Measurements from ENCODE around the gene PALLD. TPM values are rescaled to one million over a fixed set of nuclear protein-coding genes. Genes with fewer than 3 reads are reported as not detected.
"Not testable (repeated sequence)": the region's sequence is repeated elsewhere in the genome, so short reads cannot be mapped to it uniquely, and the experiment has no call there.

PALLD gene
- polyA plus RNA-seq, 4 donors, result 179 to 246 (median 227) TPM

DNA sequence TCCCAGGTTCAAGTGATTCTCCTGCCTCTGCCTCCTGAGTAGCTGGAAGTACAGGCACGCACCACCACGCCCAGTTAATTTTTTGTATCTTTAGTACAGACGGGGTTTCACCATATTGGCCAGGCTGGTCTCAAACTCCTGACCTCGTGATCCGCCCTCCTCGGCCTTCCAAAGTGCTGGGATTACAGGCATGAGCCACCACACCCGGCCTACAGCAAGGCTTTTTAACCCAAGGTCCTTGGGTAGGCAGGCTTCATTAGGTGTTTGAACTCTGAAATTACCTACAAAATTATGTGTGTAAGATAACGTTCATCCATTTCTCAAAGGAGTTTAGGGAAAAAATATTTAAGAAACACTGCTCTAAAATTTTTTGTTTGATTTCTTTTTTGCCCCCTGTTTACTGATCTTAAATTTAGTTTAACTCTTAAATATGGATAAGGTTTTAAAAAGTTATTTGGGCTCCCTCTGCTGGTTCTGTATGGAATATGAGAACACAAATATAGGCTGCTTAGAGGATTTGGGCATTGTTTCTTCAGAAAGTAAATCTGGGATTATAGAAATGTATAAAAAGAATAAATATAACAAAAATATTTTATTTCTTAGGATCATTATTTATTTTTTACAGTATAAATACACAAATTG lies 420.4 kb downstream of the PALLD start:
- peak; percentile 20 to 34 (median 32) for DNase-seq (ENCODE audit: low read depth in 4 of 4, low spot score in 3 of 4)

DNA sequence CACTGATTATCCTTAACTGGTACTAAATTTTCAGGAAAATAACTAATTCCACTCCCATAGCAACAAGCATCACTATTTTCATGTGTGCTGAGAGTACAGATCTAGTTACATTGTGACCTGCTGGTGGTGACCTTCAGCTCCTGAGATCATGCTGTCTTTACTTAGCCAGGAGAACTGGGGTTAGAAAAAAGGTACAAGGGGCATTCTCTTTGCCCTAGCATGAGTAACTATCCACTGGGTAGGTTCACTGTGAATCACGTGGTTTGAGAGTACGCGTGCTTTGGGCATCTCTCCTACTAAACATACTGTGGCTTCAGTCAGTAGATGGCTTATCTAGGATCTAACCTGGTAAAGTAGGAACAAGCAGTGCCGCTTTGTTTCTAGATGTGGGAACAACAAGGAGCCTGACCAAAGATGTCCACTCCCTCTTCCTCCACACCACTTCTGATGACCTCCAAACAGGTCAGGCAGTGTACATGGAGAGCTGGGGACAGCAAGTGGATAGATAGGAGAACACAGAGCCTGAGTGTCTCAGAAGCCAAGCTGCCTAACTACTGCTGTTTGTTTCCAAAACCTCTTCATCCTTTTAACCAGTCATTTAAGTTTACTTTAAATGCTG lies 423.0 kb downstream of the PALLD start:
- DNase-seq (ENCODE audit: low read depth in 4 of 4, low spot score in 3 of 4), result no peak

DNA sequence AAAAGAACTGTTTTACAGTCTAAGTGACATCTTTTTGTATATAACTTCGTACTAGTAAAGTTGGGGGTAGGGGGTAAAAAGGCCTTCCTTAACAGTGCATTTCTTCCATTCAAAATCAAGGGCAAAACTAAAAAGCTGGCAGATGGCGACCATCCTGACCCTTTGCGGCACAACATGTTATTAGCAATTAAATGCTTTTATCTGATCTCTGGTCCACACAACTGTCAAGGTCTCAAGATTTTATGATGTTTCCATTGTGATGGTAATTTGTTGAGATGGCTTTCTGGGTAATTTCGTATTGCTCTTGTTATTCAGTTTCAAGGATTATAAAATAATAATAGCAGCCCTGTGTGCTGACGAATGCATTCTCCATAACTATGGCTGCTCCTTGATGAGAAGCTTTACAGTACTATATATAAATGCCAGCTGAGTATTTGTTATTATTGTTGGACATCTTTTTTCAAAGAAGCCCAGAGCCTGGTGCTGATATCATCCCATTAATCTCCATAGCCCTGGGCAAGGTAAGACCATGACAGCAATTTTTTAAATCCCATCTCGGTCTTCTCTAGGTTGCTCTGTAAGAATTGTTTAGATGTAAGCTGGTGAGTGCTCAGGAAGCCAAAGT lies 423.7 kb downstream of the PALLD start:
- no peak for DNase-seq (ENCODE audit: low read depth in 4 of 4, low spot score in 3 of 4)

DNA sequence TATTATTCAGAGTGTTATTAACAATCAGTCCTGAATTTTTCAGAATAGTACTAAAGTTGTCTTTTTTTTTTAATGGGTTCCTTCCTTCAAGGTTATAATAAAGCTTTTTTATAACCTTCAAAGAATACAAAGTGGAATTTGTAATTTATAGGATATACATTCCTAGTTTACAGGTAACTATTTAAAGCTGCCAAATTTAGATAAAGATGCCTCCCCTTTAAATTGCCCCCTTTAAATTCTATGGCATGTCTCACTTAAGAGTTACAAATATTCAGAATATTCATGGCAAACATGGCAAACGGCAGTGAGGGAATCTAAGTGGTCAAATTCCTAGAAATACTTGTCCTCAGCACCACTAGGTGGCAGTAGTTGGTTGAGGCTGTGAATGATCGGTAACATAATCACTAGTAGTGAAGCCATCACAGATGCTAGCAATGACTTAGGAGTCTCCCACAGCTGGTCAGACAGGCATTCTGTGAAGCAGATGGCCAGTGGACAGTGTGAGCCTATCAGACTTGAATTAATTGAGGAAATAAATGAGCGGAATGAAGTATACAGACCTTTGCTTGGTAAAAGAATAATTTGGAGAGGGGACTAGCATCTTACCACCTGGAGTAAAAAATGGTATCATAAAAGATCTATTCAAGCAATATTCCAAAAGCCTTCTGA lies 426.8 kb downstream of the PALLD start:
- peak; percentile 49 to 66 (median 62) for DNase-seq (ENCODE audit: low read depth in 4 of 4, low spot score in 3 of 4)

DNA sequence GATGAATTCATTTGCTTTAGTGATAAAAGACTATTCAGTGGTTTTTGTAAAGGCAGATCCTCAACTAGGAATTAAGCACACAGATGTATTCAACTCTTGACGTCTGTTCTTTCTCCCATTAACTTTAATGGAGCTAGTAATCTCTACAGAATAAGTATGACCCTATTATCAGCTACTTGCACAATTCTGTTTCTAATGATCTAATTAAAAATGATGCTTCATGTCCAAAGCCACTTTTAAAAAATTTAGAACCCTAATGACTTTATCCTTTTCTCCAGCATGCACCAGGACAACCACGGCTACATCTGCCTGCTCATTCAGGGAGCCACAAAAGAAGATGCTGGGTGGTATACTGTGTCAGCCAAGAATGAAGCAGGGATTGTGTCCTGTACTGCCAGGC lies 427.8 kb downstream of the PALLD start:
- DNase-seq (ENCODE audit: low read depth in 4 of 4, low spot score in 3 of 4), result no peak

DNA sequence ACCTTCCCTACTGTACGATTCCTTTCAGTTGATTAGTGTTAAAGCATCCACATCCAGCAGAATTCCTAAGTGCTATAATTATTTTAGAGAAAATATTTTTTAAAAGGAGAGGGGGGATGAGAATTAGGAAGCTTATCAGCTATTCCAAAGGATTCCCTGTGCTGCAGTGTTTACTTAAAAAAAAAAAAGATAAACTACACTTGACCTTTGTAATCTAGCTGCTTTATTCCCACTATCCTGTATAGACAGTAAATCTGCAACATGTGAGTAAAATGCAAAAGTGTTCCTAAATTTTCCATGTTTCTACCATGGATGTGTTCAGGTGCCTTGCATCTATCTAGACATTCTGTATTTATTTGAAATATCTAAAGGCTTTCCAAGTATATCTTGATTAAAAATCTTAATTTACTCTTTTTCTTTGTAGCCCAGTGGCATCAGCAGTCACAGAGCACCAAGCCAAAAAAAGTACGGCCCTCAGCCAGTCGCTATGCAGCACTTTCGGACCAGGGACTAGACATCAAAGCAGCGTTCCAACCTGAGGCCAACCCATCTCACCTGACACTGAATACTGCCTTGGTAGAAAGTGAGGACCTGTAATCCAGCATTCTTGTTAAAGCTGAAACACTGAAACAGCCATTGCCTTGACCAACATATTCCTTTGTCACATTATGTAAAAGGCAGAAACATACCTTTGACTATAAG lies 429.1 kb downstream of the PALLD start:
- no peak for DNase-seq (ENCODE audit: low read depth in 4 of 4, low spot score in 3 of 4)

DNA sequence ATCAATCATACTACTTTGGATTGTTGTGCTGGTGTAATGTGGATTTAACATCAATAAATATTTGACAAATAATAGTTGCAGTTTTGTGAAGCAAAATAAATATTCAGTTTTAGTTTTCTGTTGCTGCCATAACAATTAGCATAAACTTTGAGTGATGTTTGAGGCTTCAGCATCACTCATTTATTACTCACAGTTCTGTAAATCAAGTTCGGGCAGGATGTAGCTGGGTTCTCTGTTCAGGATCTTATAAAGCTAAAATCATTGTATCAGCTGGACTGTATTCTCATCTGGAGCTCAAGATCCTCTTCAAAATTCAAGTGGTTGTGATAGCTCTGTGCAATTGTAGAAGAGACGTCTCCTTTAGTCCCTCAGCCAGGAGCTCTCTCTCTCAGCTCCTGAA lies 431.5 kb downstream of the PALLD start:
- DNase-seq (ENCODE audit: low read depth in 4 of 4, low spot score in 3 of 4), result no peak

DNA sequence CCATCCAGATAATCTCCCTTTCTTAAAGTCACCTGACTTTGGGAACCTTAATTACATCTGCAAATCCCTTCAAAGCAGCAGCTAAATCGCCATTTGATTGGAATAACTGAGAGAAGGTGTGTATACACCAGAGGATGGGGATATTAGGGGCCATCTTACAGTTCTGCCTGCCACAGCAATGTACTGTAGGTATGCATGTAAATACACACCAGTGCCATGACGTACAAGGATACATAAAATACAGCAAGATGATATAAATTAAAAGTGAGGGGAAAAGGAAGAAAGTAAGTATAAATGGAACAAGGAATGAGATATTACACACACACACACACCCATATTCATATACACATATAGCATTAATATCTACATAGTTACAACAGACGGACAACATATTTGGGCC lies 432.0 kb downstream of the PALLD start:
- no peak for DNase-seq (ENCODE audit: low read depth in 4 of 4, low spot score in 3 of 4)

DNA sequence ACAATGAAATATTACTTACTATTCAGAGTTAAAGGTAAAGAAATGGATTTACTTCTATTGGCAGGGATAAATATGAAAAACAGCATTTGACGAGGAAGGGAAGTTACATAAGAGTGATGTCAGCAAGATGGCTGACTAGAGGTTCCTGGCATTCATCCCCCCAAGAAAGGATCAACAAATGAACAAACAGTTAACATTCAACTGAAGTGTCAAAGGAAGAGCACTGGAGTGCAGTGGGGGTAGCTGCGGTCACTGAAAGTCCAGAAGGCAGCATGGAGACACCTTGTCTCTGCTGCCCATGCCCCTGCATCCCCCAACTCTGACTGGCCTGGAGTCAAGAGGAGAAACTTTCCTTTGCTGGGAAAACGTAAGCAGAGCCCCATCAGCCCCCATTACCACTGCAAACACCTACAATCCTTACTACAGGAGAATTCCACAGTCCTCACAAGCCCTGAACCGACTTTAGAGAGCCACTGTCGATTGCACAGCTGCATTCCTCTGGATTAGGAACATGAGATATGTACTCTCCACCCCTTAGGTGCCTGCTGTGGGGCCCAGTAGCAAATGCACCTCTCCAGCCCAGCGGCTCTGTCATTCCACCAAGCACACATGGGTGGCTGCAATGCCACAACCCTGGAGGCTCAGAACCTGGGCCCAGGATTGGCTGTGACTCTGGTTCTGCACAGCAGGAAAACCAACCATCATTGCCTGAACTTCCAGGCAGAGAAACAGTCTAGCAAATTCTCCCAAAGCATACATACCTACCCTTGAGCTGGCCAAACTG lies 433.8 kb downstream of the PALLD start:
- no peak for DNase-seq (ENCODE audit: low read depth in 4 of 4, low spot score in 3 of 4)

DNA sequence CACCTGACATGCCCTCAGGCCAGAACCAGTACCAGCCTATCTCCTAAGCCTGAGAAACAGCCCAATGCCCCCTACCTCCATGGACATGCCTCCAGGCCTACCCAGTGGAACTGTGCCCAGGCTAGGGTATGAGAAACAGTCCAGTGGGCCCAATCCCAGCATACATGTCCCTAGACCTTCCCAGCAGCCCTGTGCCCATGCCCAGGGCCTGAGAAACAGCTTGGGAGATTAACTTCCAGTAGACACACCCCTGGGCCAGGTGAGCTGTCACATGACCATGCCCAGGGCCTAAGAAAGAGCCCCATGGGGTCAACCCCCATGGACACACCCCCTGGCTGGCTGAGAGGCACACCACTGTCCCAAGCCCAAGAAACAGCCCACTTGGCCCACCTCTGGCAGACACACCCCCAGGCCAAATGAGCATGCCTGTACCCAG lies 434.4 kb downstream of the PALLD start:
- no peak for DNase-seq (ENCODE audit: low read depth in 4 of 4, low spot score in 3 of 4)

DNA sequence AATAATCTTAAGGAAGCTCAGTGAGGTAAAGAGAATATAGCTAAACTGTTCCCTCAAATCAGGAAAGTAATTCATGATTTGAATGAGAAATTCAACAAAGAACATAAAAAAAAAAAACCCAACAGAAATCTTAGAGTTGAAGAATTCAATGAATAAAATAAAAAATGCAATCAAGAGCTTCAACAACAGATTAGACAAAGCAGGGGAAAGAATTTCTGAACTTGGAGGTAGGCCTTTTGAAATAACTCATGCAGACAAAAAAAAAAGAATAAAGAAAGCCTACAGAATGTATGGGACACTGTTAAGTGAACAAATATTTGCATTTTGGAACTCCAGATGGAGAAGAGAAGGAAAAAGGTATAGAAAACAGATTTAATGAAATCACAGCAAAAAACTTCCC lies 435.3 kb downstream of the PALLD start:
- no peak for DNase-seq (ENCODE audit: low read depth in 4 of 4, low spot score in 3 of 4)

DNA sequence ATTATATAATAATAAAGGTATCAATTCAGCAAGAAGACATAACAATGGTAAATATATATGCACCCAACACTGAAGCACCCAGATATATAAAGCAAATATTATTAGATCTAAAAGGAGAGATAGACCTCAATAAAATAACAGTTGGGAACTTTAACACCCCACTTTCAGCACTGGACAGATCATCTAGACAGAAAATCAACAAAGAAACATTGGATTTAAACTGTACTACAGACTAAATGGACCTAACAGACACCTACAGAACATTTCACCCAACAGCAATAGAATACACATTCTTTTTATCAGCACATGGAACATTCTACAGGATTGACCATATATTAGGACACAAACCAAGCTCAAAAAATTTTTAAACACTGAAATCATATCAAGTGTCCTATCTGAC lies 436.6 kb downstream of the PALLD start:
- DNase-seq (ENCODE audit: low read depth in 4 of 4, low spot score in 3 of 4), result no peak

DNA sequence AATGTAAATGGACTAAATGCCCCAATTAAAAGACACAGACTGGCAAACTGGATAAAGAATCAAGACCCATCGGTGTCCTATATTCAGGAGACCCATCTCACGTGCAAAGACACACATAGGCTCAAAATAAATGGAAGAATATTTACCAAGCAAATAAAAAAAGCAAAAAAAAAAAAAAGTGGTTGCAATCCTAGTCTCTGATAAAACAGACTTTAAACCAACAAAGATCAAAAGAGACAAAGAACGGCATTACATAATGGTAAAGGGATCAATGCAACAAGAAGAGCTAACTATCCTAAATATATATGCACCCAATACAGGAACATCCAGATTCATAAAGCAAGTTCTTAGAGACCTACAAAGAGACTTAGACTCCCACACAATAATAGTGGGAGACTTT lies 440.6 kb downstream of the PALLD start:
- not testable (repeated sequence) for DNase-seq (ENCODE audit: low read depth in 4 of 4, low spot score in 3 of 4)

DNA sequence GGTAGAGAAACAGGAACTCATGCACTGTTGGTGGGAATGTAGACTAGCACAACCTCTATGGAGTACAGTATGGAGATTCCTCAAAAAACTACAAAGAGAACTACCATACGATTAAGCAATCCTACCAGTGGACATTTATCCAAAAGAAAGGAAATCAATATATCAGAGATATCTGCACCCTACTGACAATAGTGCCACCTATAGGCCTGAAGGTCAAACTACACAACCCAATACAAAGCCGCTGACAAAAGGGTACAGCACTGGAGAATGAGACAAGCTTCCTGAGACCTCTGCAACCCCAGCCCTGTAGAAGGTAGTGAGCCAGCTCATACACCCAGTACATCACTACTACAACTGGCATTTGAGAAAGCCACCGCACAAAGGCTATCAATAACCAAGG lies 446.1 kb downstream of the PALLD start:
- DNase-seq (ENCODE audit: low read depth in 4 of 4, low spot score in 3 of 4), result no peak

DNA sequence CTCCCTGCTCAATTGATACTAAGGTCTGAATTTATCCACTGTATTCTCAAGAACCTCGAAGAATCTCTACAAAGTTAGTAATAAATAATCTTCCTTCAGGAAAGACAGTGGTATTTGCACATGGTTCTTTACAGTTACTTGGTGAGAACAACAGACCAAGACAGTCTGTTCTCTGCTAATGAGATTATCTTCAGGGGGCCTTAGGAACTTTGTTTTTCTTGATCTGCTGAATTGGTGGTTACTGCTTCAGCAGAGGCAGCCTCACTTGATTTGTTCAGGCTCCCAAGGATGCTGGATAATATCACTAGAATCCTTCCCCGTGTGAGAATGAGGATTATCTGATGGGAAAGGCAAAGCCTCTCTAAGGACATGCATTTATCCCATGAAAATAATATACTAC lies 448.4 kb downstream of the PALLD start:
- DNase-seq (ENCODE audit: low read depth in 4 of 4, low spot score in 3 of 4), result no peak

DNA sequence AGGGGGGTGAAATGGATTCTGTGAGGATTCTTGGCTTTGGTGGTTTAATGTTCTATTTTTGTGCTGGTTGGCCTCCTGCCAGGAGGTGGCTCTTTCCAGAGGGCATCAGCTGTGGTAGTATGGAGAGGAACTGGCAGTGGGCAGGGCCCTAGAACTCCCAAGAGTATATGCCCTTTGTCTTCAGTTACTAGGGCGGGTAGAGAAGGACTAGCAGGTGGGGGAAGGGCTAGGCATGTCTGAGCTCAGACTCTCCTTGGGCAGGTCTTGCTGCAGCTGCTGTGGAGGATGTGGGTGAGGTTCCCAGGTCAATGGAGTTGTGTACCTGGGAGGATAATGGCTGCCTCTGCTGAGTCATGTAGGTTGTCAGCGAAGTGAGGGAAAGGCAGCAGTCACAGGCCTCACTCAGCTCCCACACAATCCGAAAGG lies 456.0 kb downstream of the PALLD start:
- not testable (repeated sequence) for DNase-seq (ENCODE audit: low read depth in 4 of 4, low spot score in 3 of 4)

DNA sequence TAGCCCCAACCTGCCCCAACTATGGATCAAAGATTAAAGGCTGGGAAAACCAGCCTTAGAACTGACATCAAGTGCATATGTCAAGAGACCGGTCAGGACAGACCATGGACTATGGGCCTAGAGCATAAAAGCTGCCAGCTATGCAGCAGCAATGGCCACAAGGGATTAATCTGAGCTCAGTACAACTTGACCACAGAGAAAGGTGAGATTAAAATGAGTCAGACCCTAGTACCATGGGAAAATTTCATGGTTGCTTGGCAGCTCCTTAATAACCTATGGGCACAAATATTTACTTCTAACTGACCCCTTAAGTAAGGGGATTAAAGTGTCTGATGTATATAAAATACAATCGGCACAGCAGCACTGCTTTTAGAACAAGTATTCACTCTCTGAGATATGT lies 458.8 kb downstream of the PALLD start:
- DNase-seq (ENCODE audit: low read depth in 4 of 4, low spot score in 3 of 4), result no peak

DNA sequence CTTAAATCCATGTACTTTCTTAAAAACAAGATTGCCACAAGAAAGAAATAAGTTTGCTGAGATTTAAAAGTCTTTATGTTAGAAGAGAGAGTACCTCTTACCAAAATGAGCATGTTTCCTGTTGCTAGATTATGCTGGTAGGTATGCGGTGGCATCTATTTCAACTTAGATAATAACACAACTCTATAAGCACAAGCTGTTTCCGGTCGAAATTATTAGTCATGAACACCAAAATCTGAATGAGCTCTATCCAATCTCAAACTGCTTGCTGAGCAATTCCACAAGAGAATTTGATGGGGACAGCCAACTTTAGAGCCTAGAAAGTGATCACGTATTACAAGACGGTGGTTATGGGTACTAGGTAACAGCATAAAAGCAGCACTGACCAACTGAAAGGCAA lies 463.9 kb downstream of the PALLD start:
- no peak for DNase-seq (ENCODE audit: low read depth in 4 of 4, low spot score in 3 of 4)

DNA sequence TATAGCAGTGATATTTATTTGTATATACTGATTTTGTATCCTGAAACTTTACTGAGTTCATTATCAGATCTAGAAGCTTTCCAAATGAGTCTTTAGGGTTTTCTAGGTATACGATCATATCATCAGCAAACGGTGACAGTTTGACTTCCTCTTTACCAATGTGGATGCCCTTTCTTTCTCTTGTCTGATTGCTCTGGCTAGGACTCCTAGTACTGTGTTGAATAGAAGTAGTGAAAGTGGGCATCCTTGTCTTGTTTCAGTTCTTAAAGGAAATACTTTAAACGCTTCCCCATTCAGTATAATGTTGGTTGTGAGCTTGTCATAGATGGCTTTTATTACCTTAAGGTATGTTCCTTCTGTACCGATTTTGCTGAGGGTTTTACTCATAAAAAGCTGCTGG lies 475.7 kb downstream of the PALLD start:
- DNase-seq (ENCODE audit: low read depth in 4 of 4, low spot score in 3 of 4), result no peak
